Left lobe of liver (tissue), 2 donors: Measurements from ENCODE around the gene BAIAP2. TPM values are rescaled to one million over a fixed set of nuclear protein-coding genes. Genes with fewer than 3 reads are reported as not detected.
"Not testable (repeated sequence)": the region's sequence is repeated elsewhere in the genome, so short reads cannot be mapped to it uniquely, and the experiment has no call there.

ENCODE experiments used
- ATAC-seq: fragments of 200-7000 bp; cut with Tn5 transposase; one replicate; pipeline ENCODE4 v1.9.1; 2020; ENCODE audit warnings: mild to moderate bottlenecking, moderate library complexity
- DNase-seq: peaks from one replicate; pipeline ENCODE4 v3.0.0-alpha.2; 2020; ENCODE audit warnings: low spot score
- total RNA-seq: library from RNA; stranded (reverse); gene quantifications from one replicate; pipeline ENCODE4 v1.2.1, GENCODE V29; 2021
- donor health status: DM: no; HTN: no; CAD: no; lungs with moderate emphysema.
- donor health status: DM: no; HTN: yes; CAD: no.

Gene BAIAP2
- total RNA-seq, 1 donor from 2014 or later: 101 TPM

- no peak for DNase-seq
- peak; percentile 1 for ATAC-seq
Observed at GRCh38 chr17:81000334-81000630, 34.7 kb upstream of the BAIAP2 start.

DNA sequence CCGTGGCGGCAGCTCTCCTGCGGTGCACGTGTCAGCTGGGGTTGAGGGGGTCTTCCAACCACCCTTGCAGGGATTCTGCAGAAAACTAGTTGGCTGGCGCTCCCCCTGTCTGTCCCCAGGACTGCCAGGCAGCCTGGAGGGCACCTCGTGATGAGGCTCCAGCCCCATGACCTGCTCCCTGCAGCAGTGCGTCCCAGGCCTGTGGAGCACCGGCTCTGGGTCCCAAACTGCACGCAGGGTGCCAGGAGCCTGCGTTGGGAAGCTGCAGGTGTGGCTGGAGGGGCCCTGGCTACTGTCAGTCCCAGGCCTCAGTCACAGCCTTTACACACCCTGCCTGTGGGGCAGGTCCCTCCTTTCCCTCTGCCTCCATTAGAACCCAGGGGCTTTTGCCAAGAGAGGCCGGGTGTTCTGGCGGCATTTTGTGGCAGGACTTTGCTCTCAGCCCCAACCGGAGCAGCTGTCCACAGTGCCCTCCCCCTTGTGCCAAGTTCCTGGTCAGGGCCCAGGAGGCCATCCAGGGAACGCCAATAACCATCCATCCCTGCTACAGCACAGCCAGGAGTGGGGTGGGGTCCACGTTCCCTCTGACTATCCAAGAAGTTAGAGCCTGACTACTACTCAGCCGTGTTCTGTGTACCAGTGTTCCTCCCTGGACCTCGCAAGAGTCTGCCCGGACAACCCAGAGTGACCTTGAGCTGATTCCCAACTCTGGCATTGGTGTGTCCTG, 34.2 kb upstream of the BAIAP2 start:
- ATAC-seq (peak; percentile 85), DNase-seq (peak; percentile 92)

DNA sequence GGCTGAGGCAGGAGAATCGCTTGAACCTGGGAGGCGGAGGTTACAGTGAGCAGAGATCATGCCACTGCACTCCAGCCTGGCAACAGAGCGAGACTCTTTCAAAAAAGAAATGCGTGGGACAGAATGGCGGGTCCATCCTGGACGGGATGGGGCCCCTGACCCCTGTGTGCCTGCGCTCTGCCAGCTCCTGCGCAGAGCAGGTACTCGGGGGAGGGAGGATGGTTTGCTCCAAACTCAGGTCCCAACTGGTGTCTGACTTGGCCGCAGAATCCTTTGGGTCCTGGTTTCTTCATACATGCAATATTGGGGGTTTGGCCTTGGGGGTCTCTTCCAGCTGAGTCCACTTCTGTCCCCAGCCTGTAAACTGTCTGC, 33.0 kb upstream of the BAIAP2 start:
- DNase-seq: no peak

DNA sequence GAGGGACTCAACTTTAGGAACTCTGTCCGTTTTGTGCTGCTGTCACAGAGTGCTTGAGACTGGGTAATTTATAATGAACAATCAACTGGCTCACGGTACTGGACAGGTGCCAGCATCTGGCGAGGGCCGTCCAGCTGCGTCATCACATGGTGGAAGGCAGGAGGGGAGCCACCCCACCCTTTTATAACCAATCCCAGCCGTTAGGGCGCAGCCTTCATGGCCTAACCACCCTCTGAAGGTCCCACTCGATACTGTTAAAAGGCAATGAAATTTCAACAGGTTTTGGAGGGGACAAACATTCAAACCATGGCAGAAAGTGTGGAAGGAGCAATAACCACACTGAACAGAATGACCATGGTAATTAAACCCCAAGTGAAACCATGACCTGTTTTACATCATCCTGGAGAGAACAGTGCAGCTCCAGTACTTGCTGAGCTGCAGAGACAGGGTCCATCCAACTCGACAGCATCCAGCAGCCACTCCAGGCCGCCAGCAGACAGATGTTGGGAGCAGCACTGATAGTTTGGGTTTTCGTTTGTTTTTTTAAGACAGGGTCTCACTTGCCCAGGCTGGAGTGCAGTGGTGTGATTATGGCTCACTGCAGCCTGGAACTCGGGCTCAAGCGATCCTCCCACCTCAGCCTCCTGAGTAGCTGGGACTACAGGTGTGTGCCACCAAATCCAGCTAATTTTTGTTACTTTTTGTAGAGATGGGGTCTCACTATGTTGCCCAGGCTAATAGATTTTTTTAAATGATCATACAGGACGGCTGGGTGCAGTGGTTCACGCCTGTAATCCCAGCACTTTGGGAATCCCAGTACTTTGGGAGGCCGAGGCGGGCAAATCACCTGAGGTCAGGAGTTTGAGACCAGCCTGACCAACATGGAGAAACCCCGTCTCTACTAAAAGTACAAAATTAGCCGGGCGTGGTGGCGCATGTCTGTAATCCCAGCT, 32.3 kb upstream of the BAIAP2 start:
- ATAC-seq (no peak), DNase-seq (no peak)

More for the DNA sequence above, 33.0 kb upstream of the BAIAP2 start:
- no peak for ATAC-seq

- ATAC-seq: no peak
- DNase-seq: no peak
Observed at GRCh38 chr17:81003711-81004475, 31.1 kb upstream of the BAIAP2 start.

DNA sequence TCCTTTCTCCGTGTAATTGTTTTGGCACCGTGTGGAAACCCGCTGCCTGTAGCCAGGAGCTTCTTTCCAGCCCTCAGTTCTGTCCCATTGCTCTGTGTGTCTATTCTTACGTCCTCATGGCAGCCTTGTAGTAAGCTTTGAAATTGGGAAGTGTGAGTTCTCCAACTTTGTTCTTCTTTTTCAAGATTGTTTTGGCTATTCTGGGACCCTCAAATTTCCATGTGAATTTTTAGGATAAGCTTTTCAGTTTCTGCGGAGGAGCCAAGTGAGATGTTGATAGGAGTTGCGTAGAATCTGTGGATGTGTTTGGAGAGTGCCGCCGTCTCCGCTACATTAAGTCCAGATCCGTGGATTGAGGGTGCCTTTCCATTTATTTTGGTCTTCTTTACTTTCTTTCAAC, 28.1 kb upstream of the BAIAP2 start:
- no peak for ATAC-seq
- no peak for DNase-seq

DNA sequence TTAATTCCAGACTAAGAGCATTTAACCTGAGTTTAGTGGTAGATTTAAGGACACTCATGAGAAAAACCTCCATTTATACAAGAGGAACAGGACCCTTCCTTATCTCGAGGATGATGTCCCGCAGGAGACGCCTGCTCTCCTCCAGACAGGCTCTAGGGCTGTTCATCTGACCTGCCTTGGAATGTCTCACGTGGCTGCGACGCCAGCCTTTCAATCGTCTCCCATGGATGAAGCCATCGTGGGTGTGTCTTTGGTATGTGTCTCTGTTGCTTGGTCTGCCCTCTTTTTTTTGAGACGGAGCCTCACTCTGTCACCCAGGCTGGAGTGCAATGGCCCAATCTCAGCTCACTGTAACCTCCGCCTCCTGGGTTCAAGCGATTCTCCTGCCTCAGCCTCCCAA, 26.8 kb upstream of the BAIAP2 start:
- DNase-seq (no peak), ATAC-seq (no peak)

DNA sequence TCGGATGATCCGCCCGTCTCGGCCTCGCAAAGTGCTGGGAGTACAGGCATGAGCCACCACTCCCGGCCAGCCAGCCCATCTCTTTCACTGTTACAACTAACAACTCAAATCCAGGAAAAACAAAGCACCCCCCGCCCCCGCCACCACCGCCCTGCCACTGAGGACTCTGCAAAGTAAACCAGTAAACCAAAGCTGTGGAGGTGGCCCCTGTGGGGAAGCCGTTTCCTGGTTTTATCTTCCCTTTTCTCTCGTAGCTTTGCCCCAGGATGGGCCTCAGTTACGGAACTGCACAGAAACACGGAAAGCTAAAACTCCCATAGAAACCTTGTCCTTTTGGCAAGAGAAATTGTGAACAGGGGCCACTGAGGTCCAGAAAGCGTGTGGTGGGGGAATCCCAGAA, 25.8 kb upstream of the BAIAP2 start:
- no peak for ATAC-seq
- DNase-seq: no peak

GRCh38 chr17:81010935-81011334, 24.0 kb upstream of the BAIAP2 start:
- ATAC-seq (peak; percentile 92), DNase-seq (no peak)

DNA sequence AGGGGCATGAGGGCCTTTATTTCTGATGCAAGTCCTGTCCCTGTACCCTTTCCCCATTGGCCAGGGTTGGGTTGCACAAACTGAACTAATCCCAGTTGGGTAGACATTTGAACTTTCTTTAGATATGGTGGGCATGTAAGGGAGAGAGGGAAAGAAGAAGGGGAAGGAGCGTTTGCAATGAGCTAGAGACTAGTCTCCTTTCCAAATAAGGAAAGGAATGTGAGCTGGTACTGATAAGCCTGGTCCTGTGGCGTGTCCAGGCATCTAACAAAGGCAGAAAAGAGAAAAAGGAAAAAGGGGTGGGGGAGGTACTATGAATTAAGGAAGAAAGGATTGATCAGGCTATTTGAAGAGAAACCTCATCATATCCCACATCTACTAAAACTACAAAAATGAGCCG, 23.0 kb upstream of the BAIAP2 start:
- DNase-seq (no peak), ATAC-seq (no peak)

DNA sequence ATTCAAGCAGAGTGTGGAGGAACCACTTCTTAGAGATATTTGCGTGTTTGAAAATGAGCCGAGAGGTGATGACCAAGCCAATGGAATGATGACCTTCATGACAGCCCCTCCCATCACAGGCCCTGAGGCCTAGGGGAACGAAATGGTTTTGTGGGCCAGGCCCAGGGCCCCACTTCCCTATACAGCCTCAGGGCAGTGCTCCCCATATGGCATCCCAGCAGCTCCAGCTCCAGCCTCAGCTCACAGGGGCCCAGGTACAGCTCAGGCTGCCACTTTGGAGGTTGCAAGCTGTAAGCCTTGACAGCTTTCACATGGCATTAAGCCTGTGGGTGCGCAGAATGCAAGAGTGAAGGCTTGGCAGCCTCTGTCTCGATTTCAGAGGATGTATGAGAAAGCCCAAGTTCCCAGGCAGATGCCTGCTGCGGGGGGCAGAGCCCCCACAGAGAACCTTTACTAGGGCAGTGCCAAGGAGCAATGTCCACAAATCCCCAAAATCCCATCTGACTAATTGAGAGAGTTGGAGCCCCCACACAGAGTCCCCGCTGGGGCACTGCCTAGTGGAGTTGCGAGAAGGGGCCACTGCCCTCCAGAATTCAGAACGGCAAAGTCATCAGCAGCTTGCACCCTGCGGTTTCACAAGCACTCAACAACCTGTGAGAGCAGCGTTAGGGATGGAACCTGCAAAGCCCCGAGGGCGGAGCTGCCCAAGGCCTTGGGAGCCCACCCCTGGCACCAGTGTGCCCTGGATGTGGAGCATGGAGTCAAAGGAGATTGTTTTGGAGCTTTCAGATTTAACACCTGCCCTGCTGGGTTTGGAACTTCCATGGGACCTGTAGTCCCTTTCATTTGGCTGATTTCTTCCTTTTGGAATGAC, 22.1 kb upstream of the BAIAP2 start:
- DNase-seq (no peak), ATAC-seq (no peak)

DNA sequence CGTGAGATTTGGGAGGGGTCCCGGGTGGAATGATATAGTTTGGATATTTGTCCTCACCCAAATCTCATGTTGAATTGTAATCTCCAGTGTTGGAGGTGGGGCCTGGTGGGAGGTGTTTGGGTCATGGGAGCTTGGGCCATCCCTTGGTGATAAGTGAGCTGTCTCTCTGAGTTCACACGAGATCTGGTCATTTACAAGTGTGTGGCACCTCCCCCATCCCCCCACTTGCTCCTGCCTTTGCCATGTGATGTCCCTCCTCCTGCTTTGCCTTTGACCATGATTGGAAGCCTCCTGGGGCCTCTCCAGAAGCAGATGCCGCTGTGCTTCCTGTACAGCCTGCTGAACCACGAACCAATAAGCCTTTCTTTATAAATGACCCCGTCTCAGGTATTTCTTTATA, 21.3 kb upstream of the BAIAP2 start:
- ATAC-seq (no peak), DNase-seq (no peak)

DNA sequence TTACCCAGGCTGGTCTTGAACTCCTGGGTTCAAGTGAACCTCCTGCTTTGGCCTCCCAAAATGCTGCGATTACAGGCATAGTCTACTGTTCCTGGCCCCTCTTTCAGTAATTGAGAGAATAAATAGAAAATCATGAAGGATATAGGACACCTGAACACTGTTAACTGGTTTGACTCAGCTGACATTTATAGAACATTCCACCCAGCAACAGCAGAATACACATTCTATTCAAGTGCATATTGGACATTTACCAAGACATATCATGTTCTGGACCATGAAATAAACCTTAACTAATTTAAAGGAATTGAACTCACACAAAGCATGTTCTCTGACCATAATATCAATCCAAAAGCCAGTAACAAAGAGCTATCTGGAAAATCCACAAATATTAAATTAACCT, 19.8 kb upstream of the BAIAP2 start:
- no peak for DNase-seq
- ATAC-seq: no peak

DNA sequence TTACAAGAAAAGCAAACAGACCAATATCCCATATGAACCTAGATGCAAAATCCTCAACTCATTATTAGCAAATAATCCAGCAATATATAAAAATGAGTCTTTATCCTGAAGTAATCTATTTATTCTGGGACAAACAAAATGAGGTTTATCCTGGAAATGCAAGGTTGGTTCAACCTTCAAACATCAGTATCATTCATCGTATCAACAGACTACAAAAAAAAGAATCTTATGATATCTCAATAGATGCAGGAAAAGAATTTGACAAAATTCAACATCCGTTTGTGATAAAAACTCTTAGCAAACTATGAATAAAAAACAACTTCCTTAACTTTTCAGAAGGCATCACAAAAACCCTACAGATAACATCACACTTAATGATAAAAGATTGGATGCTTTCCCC, 18.4 kb upstream of the BAIAP2 start:
- no peak for ATAC-seq

GRCh38 chr17:81017330-81017729, 17.6 kb upstream of the BAIAP2 start:
- ATAC-seq, DNase-seq: not testable (repeated sequence)

More for the DNA sequence above, 18.4 kb upstream of the BAIAP2 start:
- DNase-seq: no peak

- peak; percentile 43 for DNase-seq
- peak; percentile 63 for ATAC-seq
Observed at GRCh38 chr17:81018044-81018802, 16.7 kb upstream of the BAIAP2 start.

GRCh38 chr17:81019563-81020442, 15.1 kb upstream of the BAIAP2 start:
- ATAC-seq (no peak), DNase-seq (no peak)

DNA sequence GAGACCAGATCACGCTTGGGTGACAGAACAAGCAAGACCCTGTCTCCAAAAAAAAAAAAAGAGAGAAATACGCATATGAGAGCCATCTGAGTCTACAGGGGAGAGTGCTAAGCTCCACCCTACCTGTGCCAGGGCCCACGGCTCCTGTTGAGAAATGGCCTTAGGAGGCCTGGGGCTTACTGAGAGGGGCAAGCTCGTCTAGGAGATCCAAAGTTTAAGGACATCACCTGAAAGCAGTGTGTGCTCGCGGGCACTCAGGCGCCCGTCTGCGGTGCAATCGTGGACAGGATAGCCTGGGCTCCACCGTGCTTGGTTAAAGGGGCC, 14.5 kb upstream of the BAIAP2 start:
- DNase-seq: no peak
- no peak for ATAC-seq
